ENCODE results near the gene SHH.

SHH gene

DNA sequence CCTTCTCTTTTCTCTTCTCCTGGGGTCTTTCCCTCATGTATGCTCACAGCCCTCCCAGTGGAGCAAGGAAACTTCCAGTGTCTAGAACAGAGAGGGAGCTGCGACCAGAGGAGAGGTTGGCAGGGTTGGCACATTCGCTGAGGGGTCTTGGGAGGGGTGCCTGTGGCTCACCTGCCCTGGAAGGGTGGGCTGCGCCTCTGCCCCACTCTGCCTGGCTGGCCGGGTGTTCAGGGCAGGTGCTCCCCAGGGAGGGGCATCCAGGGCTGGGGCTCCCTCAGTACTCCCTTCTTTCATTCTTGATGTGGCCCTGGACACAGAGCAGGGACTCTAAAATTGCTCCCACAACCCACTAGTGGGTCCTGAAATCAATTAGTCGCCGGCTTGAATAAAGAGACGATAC lies 16.9 kb downstream of the SHH start:
- Histone ChIP-seq H3K79me2 (ENCODE audit: insufficient read depth, low read length) (no peaks in the 10 kb centered on the region), H2AFZ (ENCODE audit: low read depth, low read length, severe bottlenecking) (no peak overlapping the region), H3K27ac (ENCODE audit: low read depth, low read length) (no peak overlapping the region), H3K27me3 (ENCODE audit: low read length) (no peaks in the 10 kb centered on the region), H3K9ac (ENCODE audit: low read length) (no peak overlapping the region), H3K4me2 (ENCODE audit: low read depth, low read length, poor library complexity, severe bottlenecking) (no peak overlapping the region), H4K20me1 (ENCODE audit: low read depth, low read length) (no peaks in the 10 kb centered on the region; the same call in 1 of the 2 replicates), H3F3A (ENCODE audit: insufficient read depth) (no peaks in the 10 kb centered on the region), H3K36me3 (ENCODE audit: low read length) (no peaks in the 10 kb centered on the region), H3K4me3 (ENCODE audit: insufficient read depth, low read length, poor library complexity, severe bottlenecking) (no peak overlapping the region), H3K9me2 (replicated peaks; ENCODE audit: insufficient read depth, low read length) (no peaks in the 10 kb centered on the region), H3K9me3 (ENCODE audit: insufficient read depth, low read length) (no peaks in the 10 kb centered on the region)
- no peak for TF ChIP-seq EZH2phosphoT487 (conservative IDR thresholded peaks at IDR 0.05; ENCODE audit: low read length)

GRCh38 chr7:155794196-155794595 lies 18.1 kb downstream of the SHH start:
- no peaks in the 10 kb centered on the region for H3K36me3 ChIP-seq (ENCODE audit: low read length)
- no peaks in the 10 kb centered on the region for H3K27me3 ChIP-seq (ENCODE audit: low read length)
- H3K27ac ChIP-seq (ENCODE audit: low read depth, low read length) = no peak overlapping the region
- H4K20me1 ChIP-seq (ENCODE audit: low read depth, low read length) = no peaks in the 10 kb centered on the region
- H3K79me2 ChIP-seq (ENCODE audit: insufficient read depth, low read length) = no peaks in the 10 kb centered on the region
- no peaks in the 10 kb centered on the region for H3K9me2 ChIP-seq (replicated peaks; ENCODE audit: insufficient read depth, low read length)
- H3K4me3 ChIP-seq (ENCODE audit: insufficient read depth, low read length, poor library complexity, severe bottlenecking) = no peak overlapping the region
- H3K4me2 ChIP-seq (ENCODE audit: low read depth, low read length, poor library complexity, severe bottlenecking) = no peak overlapping the region
- H3K9me3 ChIP-seq (ENCODE audit: insufficient read depth, low read length) = no peaks in the 10 kb centered on the region
- no peak overlapping the region for H2AFZ ChIP-seq (ENCODE audit: low read depth, low read length, severe bottlenecking)
- TF ChIP-seq CTCF (IDR thresholded peaks at IDR 0.05; ENCODE audit: insufficient read depth, low read length, poor library complexity, severe bottlenecking) (no peak), EZH2phosphoT487 (conservative IDR thresholded peaks at IDR 0.05; ENCODE audit: low read length) (no peak)
- H3F3A ChIP-seq (ENCODE audit: insufficient read depth) = no peaks in the 10 kb centered on the region
- H3K9ac ChIP-seq (ENCODE audit: low read length) = no peak overlapping the region

DNA sequence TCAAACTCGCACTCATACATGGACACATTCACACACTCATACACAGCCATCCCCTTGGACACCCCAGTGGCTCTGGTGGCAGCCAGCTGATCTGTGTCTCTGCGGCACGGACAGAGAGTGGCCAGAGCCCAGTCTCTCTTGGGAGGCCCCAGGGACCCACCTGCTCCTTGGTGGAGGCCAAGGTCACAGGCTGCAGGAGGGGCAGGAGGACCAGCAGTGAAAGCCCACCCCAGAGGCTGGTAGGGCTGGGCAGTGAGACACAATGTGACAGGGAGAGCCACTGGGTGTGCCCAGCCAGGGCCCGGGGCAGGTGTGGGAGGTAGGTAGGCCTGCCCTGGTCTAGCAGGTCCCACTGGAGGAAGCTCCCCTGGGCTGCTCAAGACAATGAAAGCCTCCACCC lies 18.5 kb downstream of the SHH start:
- H2AFZ ChIP-seq (ENCODE audit: low read depth, low read length, severe bottlenecking) = no peak overlapping the region
- no peaks in the 10 kb centered on the region for H4K20me1 ChIP-seq (ENCODE audit: low read depth, low read length)
- no peaks in the 10 kb centered on the region for H3K9me2 ChIP-seq (replicated peaks; ENCODE audit: insufficient read depth, low read length)
- no peaks in the 10 kb centered on the region for H3F3A ChIP-seq (ENCODE audit: insufficient read depth)
- H3K4me3 ChIP-seq (ENCODE audit: insufficient read depth, low read length, poor library complexity, severe bottlenecking) = no peak overlapping the region
- no peaks in the 10 kb centered on the region for H3K36me3 ChIP-seq (ENCODE audit: low read length)
- TF ChIP-seq EZH2phosphoT487 (conservative IDR thresholded peaks at IDR 0.05; ENCODE audit: low read length) (no peak), CTCF (IDR thresholded peaks at IDR 0.05; ENCODE audit: insufficient read depth, low read length, poor library complexity, severe bottlenecking) (no peak)
- no peaks in the 10 kb centered on the region for H3K27me3 ChIP-seq (ENCODE audit: low read length)
- no peaks in the 10 kb centered on the region for H3K9me3 ChIP-seq (ENCODE audit: insufficient read depth, low read length)
- H3K79me2 ChIP-seq (ENCODE audit: insufficient read depth, low read length) = no peaks in the 10 kb centered on the region
- no peak overlapping the region for H3K9ac ChIP-seq (ENCODE audit: low read length)
- H3K27ac ChIP-seq (ENCODE audit: low read depth, low read length) = no peak overlapping the region
- H3K4me2 ChIP-seq (ENCODE audit: low read depth, low read length, poor library complexity, severe bottlenecking) = no peak overlapping the region

GRCh38 chr7:155792999-155793560 lies 19.2 kb downstream of the SHH start:
- H3K4me3 ChIP-seq (ENCODE audit: insufficient read depth, low read length, poor library complexity, severe bottlenecking) = no peak overlapping the region
- no peak overlapping the region for H2AFZ ChIP-seq (ENCODE audit: low read depth, low read length, severe bottlenecking)
- H3K9me3 ChIP-seq (ENCODE audit: insufficient read depth, low read length) = no peaks in the 10 kb centered on the region
- no peaks in the 10 kb centered on the region for H3K27me3 ChIP-seq (ENCODE audit: low read length)
- H3K79me2 ChIP-seq (ENCODE audit: insufficient read depth, low read length) = no peaks in the 10 kb centered on the region
- TF ChIP-seq EZH2phosphoT487 (conservative IDR thresholded peaks at IDR 0.05; ENCODE audit: low read length) (no peak), CTCF (IDR thresholded peaks at IDR 0.05; ENCODE audit: insufficient read depth, low read length, poor library complexity, severe bottlenecking) (no peak)
- H4K20me1 ChIP-seq (ENCODE audit: low read depth, low read length) = no peaks in the 10 kb centered on the region
- H3K36me3 ChIP-seq (ENCODE audit: low read length) = no peaks in the 10 kb centered on the region
- H3K4me2 ChIP-seq (ENCODE audit: low read depth, low read length, poor library complexity, severe bottlenecking) = no peak overlapping the region
- H3F3A ChIP-seq (ENCODE audit: insufficient read depth) = no peaks in the 10 kb centered on the region
- no peaks in the 10 kb centered on the region for H3K9me2 ChIP-seq (replicated peaks; ENCODE audit: insufficient read depth, low read length)
- H3K27ac ChIP-seq (ENCODE audit: low read depth, low read length) = no peak overlapping the region
- H3K9ac ChIP-seq (ENCODE audit: low read length) = no peak overlapping the region
